Measurements from ENCODE around the gene CCDC188.

The CCDC188 gene

GRCh38 chr22:20149257-20150250 is 1.3 kb downstream of the CCDC188 start:
- no peak for DNase-seq (ENCODE audit: low read depth, low spot score)
- Histone ChIP-seq H3K4me3 (ENCODE audit: low read length) (no peak overlapping the region), H3K27me3 (ENCODE audit: control insufficient read depth, insufficient read depth, low read length) (no peaks in the 10 kb centered on the region), H3K9me3 (ENCODE audit: control insufficient read depth, insufficient read depth, low read length) (no peaks in the 10 kb centered on the region), H3K4me1 (ENCODE audit: control insufficient read depth, insufficient read depth, low read length) (no peaks in the 10 kb centered on the region; the same call in 1 of the 2 replicates), H3K27ac (ENCODE audit: low read length) (no peak overlapping the region), H3K36me3 (ENCODE audit: control insufficient read depth, insufficient read depth, low read length) (no peaks in the 10 kb centered on the region)
- no CpG with 5 or more reads among the region's 32 CpGs for WGBS (ENCODE audit: insufficient coverage, insufficient read length)

- no CpG with 5 or more reads among the region's 18 CpGs for WGBS (ENCODE audit: insufficient coverage, insufficient read length)
- Histone ChIP-seq H3K4me3 (ENCODE audit: low read length) (no peak overlapping the region), H3K36me3 (ENCODE audit: control insufficient read depth, insufficient read depth, low read length) (no peaks in the 10 kb centered on the region), H3K9me3 (ENCODE audit: control insufficient read depth, insufficient read depth, low read length) (no peaks in the 10 kb centered on the region), H3K27ac (ENCODE audit: low read length) (no peak overlapping the region), H3K27me3 (ENCODE audit: control insufficient read depth, insufficient read depth, low read length) (no peaks in the 10 kb centered on the region), H3K4me1 (ENCODE audit: control insufficient read depth, insufficient read depth, low read length) (no peaks in the 10 kb centered on the region; the same call in 1 of the 2 replicates)
- DNase-seq (ENCODE audit: low read depth, low spot score), result no peak
These were observed 2.4 kb downstream of the CCDC188 start for GRCh38 chr22:20148414-20148813.

- DNase-seq (ENCODE audit: low read depth, low spot score), result no peak
- no CpG with 5 or more reads among the region's 14 CpGs for WGBS (ENCODE audit: insufficient coverage, insufficient read length)
- Histone ChIP-seq H3K4me1 (ENCODE audit: control insufficient read depth, insufficient read depth, low read length) (no peaks in the 10 kb centered on the region; the same call in 1 of the 2 replicates), H3K4me3 (ENCODE audit: low read length) (no peak overlapping the region), H3K27me3 (ENCODE audit: control insufficient read depth, insufficient read depth, low read length) (no peaks in the 10 kb centered on the region), H3K9me3 (ENCODE audit: control insufficient read depth, insufficient read depth, low read length) (no peaks in the 10 kb centered on the region), H3K36me3 (ENCODE audit: control insufficient read depth, insufficient read depth, low read length) (no peaks in the 10 kb centered on the region), H3K27ac (ENCODE audit: low read length) (no peak overlapping the region)
These were observed 3.4 kb downstream of the CCDC188 start for GRCh38 chr22:20147237-20147988.

- Histone ChIP-seq H3K9me3 (ENCODE audit: control insufficient read depth, insufficient read depth, low read length) (no peaks in the 10 kb centered on the region), H3K36me3 (ENCODE audit: control insufficient read depth, insufficient read depth, low read length) (peaks cover 2% of the 10 kb centered on the region; the same call in 1 of the 2 replicates), H3K4me3 (ENCODE audit: low read length) (no peak overlapping the region), H3K4me1 (ENCODE audit: control insufficient read depth, insufficient read depth, low read length) (no peaks in the 10 kb centered on the region; the same call in 1 of the 2 replicates), H3K27me3 (ENCODE audit: control insufficient read depth, insufficient read depth, low read length) (no peaks in the 10 kb centered on the region), H3K27ac (ENCODE audit: low read length) (no peak overlapping the region)
- DNase-seq (ENCODE audit: low read depth, low spot score), result no peak
- no CpG with 5 or more reads among the region's 22 CpGs for WGBS (ENCODE audit: insufficient coverage, insufficient read length)
These were observed 4.1 kb downstream of the CCDC188 start for GRCh38 chr22:20146777-20147176.

- H3K9me3 ChIP-seq (ENCODE audit: control insufficient read depth, insufficient read depth, low read length), result no peaks in the 10 kb centered on the region
- H3K36me3 ChIP-seq (ENCODE audit: control insufficient read depth, insufficient read depth, low read length), result peaks cover 6% of the 10 kb centered on the region; the same call in 1 of the 2 replicates
- H3K4me1 ChIP-seq (ENCODE audit: control insufficient read depth, insufficient read depth, low read length), result no peaks in the 10 kb centered on the region; the same call in 1 of the 2 replicates
- WGBS (ENCODE audit: insufficient coverage, insufficient read length), result no CpG with 5 or more reads among the region's 21 CpGs
- no peak overlapping the region for H3K27ac ChIP-seq (ENCODE audit: low read length)
- no peak for DNase-seq (ENCODE audit: low read depth, low spot score)
- H3K4me3 ChIP-seq (ENCODE audit: low read length), result no peak overlapping the region
- no peaks in the 10 kb centered on the region for H3K27me3 ChIP-seq (ENCODE audit: control insufficient read depth, insufficient read depth, low read length)
These were observed 5.0 kb downstream of the CCDC188 start for GRCh38 chr22:20145832-20146223.

- no CpG with 5 or more reads among the region's 22 CpGs for WGBS (ENCODE audit: insufficient coverage, insufficient read length)
- Histone ChIP-seq H3K27me3 (ENCODE audit: control insufficient read depth, insufficient read depth, low read length) (no peaks in the 10 kb centered on the region), H3K9me3 (ENCODE audit: control insufficient read depth, insufficient read depth, low read length) (no peaks in the 10 kb centered on the region), H3K4me3 (ENCODE audit: low read length) (no peak overlapping the region), H3K4me1 (ENCODE audit: control insufficient read depth, insufficient read depth, low read length) (no peaks in the 10 kb centered on the region; the same call in 1 of the 2 replicates), H3K36me3 (ENCODE audit: control insufficient read depth, insufficient read depth, low read length) (peaks cover 6% of the 10 kb centered on the region; the same call in 1 of the 2 replicates), H3K27ac (ENCODE audit: low read length) (no peak overlapping the region)
- DNase-seq (ENCODE audit: low read depth, low spot score), result no peak
These were observed 5.5 kb downstream of the CCDC188 start for GRCh38 chr22:20145206-20145831.

GRCh38 chr22:20143883-20144665 is 6.8 kb downstream of the CCDC188 start:
- H3K27me3 ChIP-seq (ENCODE audit: control insufficient read depth, insufficient read depth, low read length), result no peaks in the 10 kb centered on the region
- no peak for DNase-seq (ENCODE audit: low read depth, low spot score)
- H3K36me3 ChIP-seq (ENCODE audit: control insufficient read depth, insufficient read depth, low read length), result peaks cover 11% of the 10 kb centered on the region
- H3K4me1 ChIP-seq (ENCODE audit: control insufficient read depth, insufficient read depth, low read length), result no peaks in the 10 kb centered on the region; the same call in 1 of the 2 replicates
- no peaks in the 10 kb centered on the region for H3K9me3 ChIP-seq (ENCODE audit: control insufficient read depth, insufficient read depth, low read length)
- H3K4me3 ChIP-seq (ENCODE audit: low read length), result no peak overlapping the region
- H3K27ac ChIP-seq (ENCODE audit: low read length), result no peak overlapping the region
- WGBS (ENCODE audit: insufficient coverage, insufficient read length), result no CpG with 5 or more reads among the region's 19 CpGs

- H3K36me3 ChIP-seq (ENCODE audit: control insufficient read depth, insufficient read depth, low read length), result peaks cover 11% of the 10 kb centered on the region
- H3K4me1 ChIP-seq (ENCODE audit: control insufficient read depth, insufficient read depth, low read length), result no peaks in the 10 kb centered on the region; the same call in 1 of the 2 replicates
- H3K27ac ChIP-seq (ENCODE audit: low read length), result no peak overlapping the region
- H3K27me3 ChIP-seq (ENCODE audit: control insufficient read depth, insufficient read depth, low read length), result no peaks in the 10 kb centered on the region
- WGBS (ENCODE audit: insufficient coverage, insufficient read length), result no CpG with 5 or more reads among the region's 65 CpGs
- no peaks in the 10 kb centered on the region for H3K9me3 ChIP-seq (ENCODE audit: control insufficient read depth, insufficient read depth, low read length)
- H3K4me3 ChIP-seq (ENCODE audit: low read length), result no peak overlapping the region
- DNase-seq (ENCODE audit: low read depth, low spot score), result no peak
These were observed 7.9 kb downstream of the CCDC188 start for GRCh38 chr22:20142711-20143621.

All from iPS DF 6.9 (cell line).